Epithelial cell of prostate (primary cell): ENCODE results near the gene SKOR1.

Source experiments
- DNase-seq: peaks from one replicate; pipeline ENCODE4 v3.0.0-alpha.2; 2011; ENCODE audit warnings: low read depth, low spot score
- H3K27ac ChIP-seq: fragments of 450-650 bp; 2 replicates; pipeline ENCODE4 v1.5.1; 2017; ENCODE audit warnings: mild to moderate bottlenecking

The SKOR1 gene

DNA sequence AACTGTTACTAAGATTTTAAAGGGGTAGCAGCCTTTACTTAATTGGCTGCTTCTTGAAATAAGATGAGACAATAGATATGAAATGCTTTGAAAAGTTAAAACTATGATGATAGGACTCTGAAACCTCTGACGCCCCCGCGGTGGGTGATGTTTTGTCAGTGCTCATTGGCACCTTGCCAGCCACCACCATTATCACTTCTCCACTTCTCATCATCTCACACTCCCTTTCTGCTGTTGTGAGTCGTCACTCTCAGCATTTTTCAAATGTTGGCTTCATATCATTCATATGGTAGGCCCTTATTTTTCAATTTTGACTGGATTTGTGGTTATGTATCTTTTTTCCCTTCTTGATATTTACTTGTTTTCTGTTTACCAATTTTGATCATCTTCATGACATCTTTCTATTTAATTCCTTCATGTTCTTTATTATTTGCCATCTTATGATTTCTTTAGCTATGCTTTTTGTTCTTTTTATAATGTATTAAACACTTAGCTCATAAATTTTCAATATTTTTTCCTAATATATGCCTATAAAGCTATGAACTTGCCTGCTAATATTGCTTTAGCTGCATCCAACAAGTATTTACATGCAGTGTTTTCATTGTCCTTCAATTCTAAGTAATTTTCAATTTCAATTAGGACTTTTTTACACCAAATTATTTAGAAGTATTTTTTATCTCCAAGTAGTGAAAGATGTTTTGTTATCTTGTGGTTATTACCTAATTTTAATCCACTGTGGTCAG, 30.3 kb upstream of the SKOR1 start:
- DNase-seq = no peak
- no peak overlapping the region for H3K27ac ChIP-seq

- no peak overlapping the region for H3K27ac ChIP-seq
- no peak for DNase-seq
Measured at GRCh38 chr15:67796196-67797127, 28.8 kb upstream of the SKOR1 start.

DNA sequence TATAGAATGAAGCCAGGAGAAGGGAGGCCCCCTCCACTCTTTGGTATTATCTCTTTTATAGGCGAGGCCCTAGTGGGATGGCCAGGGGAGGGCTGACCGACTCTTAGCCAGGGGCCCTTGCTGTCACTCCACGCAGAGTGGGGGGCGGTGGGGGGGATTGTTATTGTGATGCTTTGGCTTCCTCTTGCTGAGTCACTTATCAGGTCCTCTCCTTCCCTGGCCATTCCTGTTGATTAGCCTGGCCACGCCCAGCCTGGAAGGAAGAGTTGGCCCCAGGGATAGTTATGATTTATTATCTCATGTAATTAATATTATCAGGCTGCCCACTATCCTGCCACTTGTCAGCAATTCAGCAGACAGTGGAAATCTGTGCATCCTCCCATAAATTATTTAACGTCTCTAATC, 25.5 kb upstream of the SKOR1 start:
- no peak for DNase-seq
- no peak overlapping the region for H3K27ac ChIP-seq

DNA sequence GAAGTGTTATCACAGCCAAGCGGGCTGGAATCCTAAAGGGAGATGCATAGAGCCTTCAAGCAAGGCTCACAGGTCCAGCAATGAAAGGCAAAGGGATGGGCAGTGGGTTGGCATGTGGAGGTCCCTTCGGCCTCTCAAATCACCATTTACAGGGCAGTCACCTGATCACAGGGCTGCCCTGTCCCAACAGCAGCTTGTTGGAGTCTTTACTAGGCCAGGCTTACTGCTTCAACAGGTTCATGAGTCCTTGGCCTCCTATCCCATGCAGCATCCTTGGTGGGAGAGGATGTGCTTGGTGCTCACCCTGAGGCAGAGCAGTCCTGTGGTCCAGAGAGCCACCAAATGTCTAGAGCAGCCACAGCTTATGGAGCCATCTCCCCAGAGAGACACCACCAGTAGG, 24.2 kb upstream of the SKOR1 start:
- H3K27ac ChIP-seq = no peak overlapping the region
- DNase-seq = no peak

GRCh38 chr15:67801926-67802914, 23.1 kb upstream of the SKOR1 start:
- no peak for DNase-seq
- no peak overlapping the region for H3K27ac ChIP-seq

DNA sequence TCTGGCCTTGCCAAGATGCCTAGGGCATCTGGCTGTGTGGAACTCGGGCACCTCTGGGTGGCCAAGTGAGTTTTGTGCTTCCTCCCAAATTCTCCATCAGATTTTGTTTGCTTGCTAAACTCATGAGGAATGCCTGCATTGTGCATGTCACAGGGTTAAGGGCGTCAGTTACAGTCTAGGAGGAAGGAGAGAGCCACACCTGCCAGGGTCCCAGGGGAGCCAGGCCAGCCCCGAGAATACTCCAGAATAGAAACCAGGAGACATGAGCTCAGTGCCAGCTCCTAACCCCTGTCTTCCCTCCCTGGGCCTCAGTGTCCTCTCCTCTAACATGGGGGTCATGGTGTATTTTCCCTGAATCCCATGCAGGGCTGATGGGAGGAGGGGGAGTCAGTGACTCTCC, 22.0 kb upstream of the SKOR1 start:
- no peak overlapping the region for H3K27ac ChIP-seq
- DNase-seq = no peak

DNA sequence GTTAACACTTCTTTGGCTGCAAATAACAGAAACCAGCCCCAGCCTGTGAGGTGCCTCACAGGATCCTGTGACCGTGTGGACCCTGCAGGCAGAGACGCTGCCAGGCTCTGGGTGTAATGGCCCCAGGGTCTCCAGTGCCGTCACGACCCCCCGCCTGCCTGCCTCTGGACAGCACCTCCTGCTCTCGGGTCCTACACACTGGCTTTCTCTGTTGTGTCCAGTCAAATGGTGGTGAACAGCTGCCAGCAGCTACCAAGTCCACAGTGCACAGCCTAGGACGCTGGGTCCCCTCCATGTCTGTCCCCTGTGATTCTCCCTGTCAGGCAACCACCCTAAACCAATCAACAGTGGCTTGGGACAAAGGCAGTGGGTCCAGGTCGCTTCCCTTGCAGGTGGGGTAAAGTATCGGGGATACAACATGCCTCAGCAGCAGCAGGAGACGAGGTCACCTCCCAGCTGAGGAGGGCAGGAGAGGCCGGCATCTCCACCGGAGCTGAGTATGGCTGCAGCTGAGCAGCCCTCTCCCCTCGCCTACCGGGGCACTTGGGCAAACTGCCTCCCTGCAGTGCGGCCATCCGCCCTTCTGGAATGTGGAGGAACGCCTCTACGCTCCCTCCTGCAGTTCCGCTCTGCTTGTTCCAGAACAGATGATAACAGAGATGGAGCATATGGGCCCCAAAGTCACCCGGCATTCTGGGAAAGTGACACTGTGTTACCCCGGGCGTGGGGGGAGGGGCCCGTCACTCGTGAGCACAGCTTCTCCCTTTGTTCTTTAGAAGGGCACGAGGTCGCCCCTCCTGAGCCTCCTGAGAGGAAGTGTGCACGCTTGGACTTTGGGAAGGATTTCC, 21.1 kb upstream of the SKOR1 start:
- no peak overlapping the region for H3K27ac ChIP-seq
- DNase-seq = no peak

DNA sequence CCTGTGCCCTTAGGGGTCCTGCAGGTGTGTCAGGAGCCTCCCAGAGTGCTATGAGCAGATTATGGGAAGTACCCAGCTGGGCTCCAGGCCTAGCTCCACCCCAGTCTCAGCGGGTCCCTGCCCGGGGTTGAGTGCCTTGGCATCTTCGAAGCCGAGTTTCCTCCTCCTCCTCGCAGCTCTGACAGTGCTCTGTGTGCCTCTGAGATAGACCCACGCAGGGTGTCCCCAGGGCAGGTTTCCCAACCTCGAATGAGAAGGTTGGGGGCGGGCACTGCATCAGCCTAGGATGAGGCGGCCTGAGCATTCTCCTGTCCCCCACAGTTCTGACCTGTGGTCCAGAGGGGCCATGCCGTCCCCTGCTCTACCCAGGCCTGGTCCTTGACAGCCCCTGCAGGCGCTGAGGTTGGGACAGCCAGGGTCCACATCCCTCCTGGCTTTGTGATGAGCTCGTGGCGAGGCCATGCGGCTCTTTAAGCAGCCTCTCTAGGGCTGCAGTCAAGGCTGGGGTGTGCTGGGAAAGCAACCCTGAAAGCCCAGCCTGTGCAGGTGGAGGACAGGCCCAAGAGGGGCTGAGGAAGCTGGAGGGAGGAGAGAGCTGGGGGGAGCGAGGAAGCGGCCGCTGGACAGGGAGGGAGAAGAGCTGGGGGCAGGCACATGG, 20.2 kb upstream of the SKOR1 start:
- no peak for DNase-seq
- H3K27ac ChIP-seq = no peak overlapping the region

- H3K27ac ChIP-seq = no peak overlapping the region
- DNase-seq = no peak
Measured at GRCh38 chr15:67805666-67806516, 19.4 kb upstream of the SKOR1 start.

- H3K27ac ChIP-seq = no peak overlapping the region
- no peak for DNase-seq
Measured at GRCh38 chr15:67806536-67806935, 18.8 kb upstream of the SKOR1 start.

DNA sequence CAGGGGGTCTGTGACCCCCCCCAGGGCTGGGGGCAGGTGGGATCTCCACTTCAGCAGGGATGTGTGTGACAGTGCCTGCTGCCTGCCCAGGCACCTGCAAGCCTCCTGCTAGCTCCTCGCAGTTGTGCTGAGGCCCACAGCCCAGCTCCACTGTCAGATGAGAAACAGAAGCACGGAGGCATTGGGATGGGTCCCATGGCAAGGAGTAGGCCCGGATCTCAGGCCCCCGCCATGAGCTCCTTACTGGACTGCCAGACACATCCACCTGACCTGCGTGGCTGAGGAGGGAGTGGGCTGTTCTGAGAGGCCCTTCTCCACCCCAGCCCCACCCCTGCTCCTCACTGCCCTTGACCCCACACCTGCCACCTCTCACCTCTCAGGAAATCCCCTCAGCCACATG, 18.2 kb upstream of the SKOR1 start:
- no peak for DNase-seq
- no peak overlapping the region for H3K27ac ChIP-seq

DNA sequence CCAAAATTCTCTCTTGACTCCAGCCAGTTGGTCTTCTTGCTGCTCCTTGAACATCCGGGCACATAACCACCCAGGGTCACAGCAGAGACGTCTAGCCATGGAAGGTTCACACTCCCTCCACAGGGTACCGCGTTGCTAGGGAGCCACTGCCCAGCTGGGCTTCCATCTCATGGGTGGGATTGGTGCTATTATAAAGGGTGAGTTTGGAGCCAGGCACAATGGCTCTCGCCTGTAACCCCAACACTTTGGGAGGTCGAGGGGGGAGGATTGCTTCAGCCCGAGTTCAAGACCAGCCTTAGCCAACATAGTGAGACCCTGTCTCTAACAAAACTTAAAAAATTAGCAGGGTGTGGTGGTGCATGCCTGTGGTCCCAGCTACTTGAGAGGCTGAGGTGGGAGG, 17.5 kb upstream of the SKOR1 start:
- no peak overlapping the region for H3K27ac ChIP-seq
- DNase-seq = no peak

GRCh38 chr15:67808821-67809220, 16.5 kb upstream of the SKOR1 start:
- no peak overlapping the region for H3K27ac ChIP-seq
- no peak for DNase-seq

DNA sequence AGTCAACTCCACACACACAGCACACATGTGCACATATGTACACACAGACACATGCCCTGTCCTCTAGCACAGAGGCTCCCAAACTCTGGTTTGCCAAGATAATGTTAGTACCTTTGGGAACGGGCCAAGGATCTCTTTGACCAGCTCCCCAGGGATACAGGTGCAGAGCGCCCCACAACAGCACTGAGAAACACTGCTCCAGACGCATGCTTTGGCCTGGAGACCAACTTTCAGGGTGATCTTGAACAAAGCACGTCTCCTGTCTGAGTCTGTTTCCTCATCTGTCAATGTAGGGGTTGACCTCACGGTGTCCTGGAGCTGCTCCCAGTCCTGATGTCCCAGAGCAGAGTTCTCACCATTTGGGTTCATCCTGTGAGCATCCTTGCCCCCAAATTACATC, 15.9 kb upstream of the SKOR1 start:
- no peak for DNase-seq

GRCh38 chr15:67809866-67810265, 15.4 kb upstream of the SKOR1 start:
- DNase-seq = no peak
- H3K27ac ChIP-seq = no peak overlapping the region

More for the DNA sequence above, 15.9 kb upstream of the SKOR1 start:
- H3K27ac ChIP-seq = no peak overlapping the region

DNA sequence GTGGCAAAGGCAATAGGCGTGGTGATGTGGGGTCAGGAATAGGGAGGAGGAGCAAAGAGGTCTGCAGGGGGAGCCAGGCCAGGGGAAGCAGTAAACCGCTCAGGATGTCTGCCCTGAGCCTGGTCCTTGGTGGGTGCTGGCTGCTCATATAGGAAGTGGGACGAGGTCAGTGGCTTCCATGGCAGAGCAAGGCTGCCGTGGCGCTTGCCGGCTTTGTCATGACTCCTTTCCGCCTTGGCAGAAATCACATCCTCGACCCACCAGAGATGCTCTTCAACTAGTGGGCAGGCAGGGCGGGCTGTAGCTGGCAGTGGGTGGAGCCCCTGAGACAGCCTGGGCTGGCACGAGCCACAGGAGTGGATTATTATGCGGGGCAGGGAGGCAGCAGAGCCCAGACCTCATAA, 13.1 kb upstream of the SKOR1 start:
- no peak overlapping the region for H3K27ac ChIP-seq
- DNase-seq = no peak

DNA sequence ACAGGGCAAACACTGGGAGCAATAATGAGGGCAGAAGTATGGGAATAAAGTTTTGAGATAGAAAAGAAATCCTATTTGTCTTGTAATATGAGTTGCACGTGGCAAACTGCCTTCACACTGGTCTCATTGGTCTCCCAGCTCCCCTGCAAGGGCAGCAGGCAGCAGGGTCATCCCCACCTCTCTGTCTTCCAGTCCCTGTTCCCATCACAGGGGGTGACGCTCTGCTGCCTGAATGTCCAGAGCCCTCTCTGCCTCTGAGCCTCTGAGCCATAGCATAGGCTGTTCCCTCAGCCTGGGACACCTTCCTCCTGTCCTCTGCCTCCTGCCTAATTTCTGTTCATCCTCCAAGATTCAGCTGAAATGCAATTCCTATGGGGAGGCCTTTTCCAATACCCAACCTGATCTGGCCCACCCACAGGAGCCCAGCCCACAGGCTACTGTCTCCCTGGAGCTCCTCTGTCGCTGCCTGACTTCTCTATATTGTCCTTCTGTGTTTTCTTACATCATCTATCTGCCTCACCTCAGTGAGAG, 12.1 kb upstream of the SKOR1 start:
- DNase-seq = no peak
- H3K27ac ChIP-seq = no peak overlapping the region
